ENCODE results near the gene RAB6B.

DNA sequence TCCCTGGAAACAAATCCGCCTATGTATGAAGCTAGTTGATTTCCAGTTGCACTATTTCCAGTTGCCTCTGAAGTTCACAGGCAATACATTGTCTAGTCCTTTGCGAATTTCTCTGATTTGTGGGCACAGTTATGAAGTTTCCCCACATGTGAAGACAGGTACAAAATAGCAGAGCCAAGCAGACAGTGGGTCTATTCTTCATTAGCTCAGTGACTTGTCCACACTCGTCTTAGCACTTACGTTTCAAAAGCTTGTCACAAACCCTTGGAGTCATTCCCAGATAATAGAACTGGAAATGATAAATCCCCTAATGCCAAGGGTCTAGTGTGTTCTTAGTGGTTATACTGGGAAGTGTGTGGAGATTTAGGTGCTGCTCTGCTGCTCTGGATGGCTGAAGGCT is 75.6 kb downstream of the RAB6B start:
- no peak for TF ChIP-seq ZFP3 (CRISPR knock-in tag; IDR thresholded peaks at IDR 0.05)
- TF ChIP-seq ZNF70 (CRISPR knock-in tag; IDR thresholded peaks at IDR 0.05) = no peak
- no peak for TF ChIP-seq RARB (CRISPR knock-in tag; IDR thresholded peaks at IDR 0.05)
- TF ChIP-seq TSHZ2 (CRISPR knock-in tag; IDR thresholded peaks at IDR 0.05) = no peak
- no peak for TF ChIP-seq ISL1 (CRISPR knock-in tag; IDR thresholded peaks at IDR 0.05)
- no peak for TF ChIP-seq PPARA (CRISPR knock-in tag; IDR thresholded peaks at IDR 0.05; ENCODE audit: borderline replicate concordance)
- TF ChIP-seq OSR1 (CRISPR knock-in tag; IDR thresholded peaks at IDR 0.05) = no peak

Measured in SK-N-SH treated with all-trans-retinoic acid at 6 μM for 48 hours (cell line).